Kidney epithelial cell (primary cell): ENCODE measurements around the gene PMVK. TPM values are rescaled to one million over a fixed set of nuclear protein-coding genes. Genes with fewer than 3 reads are reported as not detected.
A peak's percentile ranks its signal among the peaks of the same experiment; 100 is the strongest.

Source experiments
- DNase-seq: peaks from one replicate; pipeline ENCODE4 v3.0.0-alpha.2; 2010; ENCODE audit warnings: low read depth
- H3K27me3 ChIP-seq: 2 replicates; pipeline ENCODE4 v1.6.0; 2011; ENCODE audit warnings: low read length; ENCODE audit not compliant: control insufficient read depth, insufficient read depth
- H3K36me3 ChIP-seq: 2 replicates; pipeline ENCODE4 v1.5.1; 2011; ENCODE audit warnings: low read length; ENCODE audit not compliant: control insufficient read depth, insufficient read depth
- H3K4me3 ChIP-seq: 2 replicates; pipeline ENCODE4 v1.5.1; 2011; ENCODE audit warnings: low read depth, mild to moderate bottlenecking, control low read depth, low read length
- total RNA-seq: library from RNA; depleted of rRNA; stranded (reverse); fragments of >200 nt; gene quantifications from 2 replicates; pipeline ENCODE4 v1.2.3, GENCODE V29; 2015
- TF ChIP-seq, protein P1 (sequence below): IDR thresholded peaks from 2 replicates; pipeline ENCODE4 v1.5.1; 2011; ENCODE audit warnings: mild to moderate bottlenecking, moderate library complexity, low read length, control low read depth, inconsistent platforms; ENCODE audit not compliant: insufficient read depth, poor library complexity, severe bottlenecking

Gene PMVK
- total RNA-seq, 1 donor from 2014 or later, result 13.6 TPM

GRCh38 chr1:154962156-154962749 lies 25.7 kb upstream of the PMVK start:
- H3K36me3 ChIP-seq, result peaks cover 4% of the 10 kb centered on the region
- DNase-seq, result no peak
- no peaks in the 10 kb centered on the region for H3K27me3 ChIP-seq
- H3K4me3 ChIP-seq, result peak overlapping the region; percentile 67
- TF ChIP-seq, protein P1, sequence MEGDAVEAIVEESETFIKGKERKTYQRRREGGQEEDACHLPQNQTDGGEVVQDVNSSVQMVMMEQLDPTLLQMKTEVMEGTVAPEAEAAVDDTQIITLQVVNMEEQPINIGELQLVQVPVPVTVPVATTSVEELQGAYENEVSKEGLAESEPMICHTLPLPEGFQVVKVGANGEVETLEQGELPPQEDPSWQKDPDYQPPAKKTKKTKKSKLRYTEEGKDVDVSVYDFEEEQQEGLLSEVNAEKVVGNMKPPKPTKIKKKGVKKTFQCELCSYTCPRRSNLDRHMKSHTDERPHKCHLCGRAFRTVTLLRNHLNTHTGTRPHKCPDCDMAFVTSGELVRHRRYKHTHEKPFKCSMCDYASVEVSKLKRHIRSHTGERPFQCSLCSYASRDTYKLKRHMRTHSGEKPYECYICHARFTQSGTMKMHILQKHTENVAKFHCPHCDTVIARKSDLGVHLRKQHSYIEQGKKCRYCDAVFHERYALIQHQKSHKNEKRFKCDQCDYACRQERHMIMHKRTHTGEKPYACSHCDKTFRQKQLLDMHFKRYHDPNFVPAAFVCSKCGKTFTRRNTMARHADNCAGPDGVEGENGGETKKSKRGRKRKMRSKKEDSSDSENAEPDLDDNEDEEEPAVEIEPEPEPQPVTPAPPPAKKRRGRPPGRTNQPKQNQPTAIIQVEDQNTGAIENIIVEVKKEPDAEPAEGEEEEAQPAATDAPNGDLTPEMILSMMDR, result no peak

DNA sequence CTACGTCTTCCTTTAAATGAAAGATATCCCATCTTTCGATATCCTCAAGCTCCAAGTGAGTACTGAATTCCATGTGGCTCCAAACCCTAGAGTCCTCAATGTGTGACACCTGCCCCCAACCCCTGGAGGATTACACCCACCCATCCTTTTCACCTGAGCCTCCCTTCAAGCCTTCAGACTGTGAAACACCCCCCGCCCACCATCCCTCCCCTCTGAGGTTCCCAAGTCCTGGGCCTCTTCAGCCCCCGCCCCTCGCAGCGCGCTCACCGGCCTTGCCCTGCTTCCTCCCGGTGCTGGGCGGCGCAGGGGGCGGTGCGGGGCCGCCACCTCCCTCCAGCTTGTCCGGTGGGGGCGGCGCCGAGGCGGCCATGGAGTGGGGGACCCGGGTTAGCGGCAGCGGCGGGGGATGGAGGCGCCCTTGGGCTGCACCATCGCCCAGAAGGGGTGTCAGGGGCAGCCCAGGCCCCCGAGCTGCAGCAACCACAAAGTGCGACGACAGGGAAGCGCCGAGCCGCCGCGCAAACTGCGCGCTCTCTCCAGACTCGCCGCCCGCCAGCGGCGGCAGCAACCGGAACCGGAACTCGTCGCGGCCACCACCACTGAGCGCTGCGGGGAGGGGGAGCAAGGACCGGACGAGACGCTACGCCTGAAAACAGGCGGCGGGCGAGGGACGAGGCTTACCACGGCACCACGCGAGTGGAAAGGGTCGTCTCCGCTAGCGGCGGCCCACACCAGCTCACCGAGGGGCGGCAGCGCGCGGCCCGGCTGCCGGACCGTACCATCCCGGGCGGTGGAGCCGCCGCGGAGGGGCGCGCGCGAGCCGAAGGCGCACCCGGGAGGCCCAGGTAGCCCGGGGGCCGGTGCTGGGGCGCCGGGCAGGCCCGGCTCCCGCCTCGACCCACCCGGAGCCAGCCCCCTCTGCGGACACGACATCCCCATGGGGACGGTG lies 25.0 kb upstream of the PMVK start, which contains the start of gene PYGO2:
Gene PYGO2 (minus strand): TSS at position 576 of the 949 bp plus-strand sequence. CDS start 206 bp downstream, at position 370.
- TF ChIP-seq, protein P1, result no peak
- no peak for DNase-seq
- Histone ChIP-seq H3K4me3 (peak within 1 kb of the TSS; percentile 67), H3K36me3 (peaks cover 4% of the 10 kb centered on the region), H3K27me3 (no peaks in the 10 kb centered on the region)

- Histone ChIP-seq H3K4me3 (peak overlapping the region; percentile 67), H3K36me3 (peaks cover 4% of the 10 kb centered on the region), H3K27me3 (no peaks in the 10 kb centered on the region)
- TF ChIP-seq, protein P1, result no peak
- no peak for DNase-seq
Observed at GRCh38 chr1:154960446-154961136, 24.1 kb upstream of the PMVK start.

DNA sequence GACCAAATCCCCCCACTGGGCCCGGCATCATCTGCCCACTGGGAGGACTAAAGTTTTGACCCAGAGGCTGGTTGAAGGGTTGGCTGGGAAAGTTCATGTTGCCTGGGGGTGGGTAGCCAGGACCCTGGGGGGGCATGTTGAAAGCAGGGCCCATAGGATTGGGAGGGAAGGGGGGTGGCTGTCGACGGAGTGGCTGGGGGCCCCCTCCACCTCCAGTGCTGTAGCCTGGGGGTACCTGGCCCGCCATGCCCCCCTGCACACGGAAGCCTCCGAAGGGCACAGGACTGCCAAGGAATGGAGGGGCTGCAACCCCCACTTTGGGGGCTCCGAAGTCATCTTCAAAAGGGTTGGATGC lies 22.9 kb upstream of the PMVK start:
- DNase-seq, result no peak
- H3K27me3 ChIP-seq, result no peaks in the 10 kb centered on the region
- H3K36me3 ChIP-seq, result peaks cover 2% of the 10 kb centered on the region
- TF ChIP-seq, protein P1, result no peak
- H3K4me3 ChIP-seq, result no peak overlapping the region

DNA sequence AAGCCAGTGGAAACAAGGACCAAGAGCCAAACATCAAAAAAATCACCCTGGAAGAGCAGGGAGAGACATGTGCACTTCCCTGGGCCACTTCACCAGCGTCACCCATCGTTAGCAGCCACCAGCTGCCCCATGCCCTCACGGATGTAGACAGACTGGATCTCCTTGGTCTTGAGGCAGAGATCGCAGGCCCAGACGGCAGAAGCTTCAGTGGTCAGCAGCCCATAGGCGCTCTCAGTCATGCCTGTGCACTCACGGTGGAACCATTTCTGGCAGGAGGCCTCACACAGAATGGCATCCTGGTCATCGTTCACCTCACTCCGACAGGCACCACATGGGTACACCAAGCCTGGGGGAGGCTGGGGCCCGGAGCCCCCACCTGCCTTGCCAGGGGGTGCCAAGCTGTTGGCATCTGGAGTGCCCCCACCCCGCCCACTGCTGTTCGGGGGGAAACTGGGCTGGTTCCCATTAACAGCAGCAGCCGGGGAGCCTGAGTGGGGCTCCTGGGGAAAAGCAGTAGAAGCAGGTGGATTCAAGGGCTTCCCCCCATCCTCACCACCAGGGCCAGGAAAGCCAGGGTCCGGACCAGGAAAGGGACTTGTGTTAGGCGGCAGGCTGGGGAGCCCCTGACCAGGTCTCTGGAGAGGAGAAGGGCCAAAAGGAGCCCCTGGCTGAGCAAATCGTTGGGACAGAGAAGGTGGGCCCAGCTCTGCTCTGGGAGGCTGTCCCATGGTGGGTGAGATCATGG lies 22.3 kb upstream of the PMVK start:
- TF ChIP-seq, protein P1, result no peak
- H3K27me3 ChIP-seq, result no peaks in the 10 kb centered on the region
- no peak for DNase-seq
- no peak overlapping the region for H3K4me3 ChIP-seq
- peaks cover 2% of the 10 kb centered on the region for H3K36me3 ChIP-seq
